Activated naive CD4-positive, alpha-beta T cell treated with anti-CD3 and anti-CD28 coated beads for 36 hours (primary cell): ENCODE data around the gene COX4I2. TPM values are rescaled to one million over a fixed set of nuclear protein-coding genes. Genes with fewer than 3 reads are reported as not detected.
"Not testable (repeated sequence)": the region's sequence is repeated elsewhere in the genome, so short reads cannot be mapped to it uniquely, and the experiment has no call there.

ENCODE experiments used
- CTCF ChIA-PET: fragments of 350-600 bp; sonication (Branson Sonifier 250); formaldehyde crosslinking; loops from one replicate; lab custom pipeline; 2021; ENCODE audit warnings: antibody characterized with exemption; lab: Charles Lee
- DNase-seq: peaks from one replicate; pipeline ENCODE4 v3.0.0-alpha.2; 2020
- H3K27ac Mint-ChIP-seq: one replicate; pipeline ENCODE4 v1.8.0; 2021; ENCODE audit warnings: mild to moderate bottlenecking, mixed read lengths
- H3K27me3 Mint-ChIP-seq: one replicate; pipeline ENCODE4 v1.8.0; 2021; ENCODE audit warnings: low read depth, mixed read lengths
- H3K36me3 Mint-ChIP-seq: one replicate; pipeline ENCODE4 v1.8.0; 2021; ENCODE audit warnings: low read depth, mixed read lengths
- H3K4me1 Mint-ChIP-seq: one replicate; pipeline ENCODE4 v1.8.0; 2021; ENCODE audit warnings: low read depth, mixed read lengths
- H3K4me3 Mint-ChIP-seq: one replicate; pipeline ENCODE4 v1.8.0; 2021; ENCODE audit warnings: mild to moderate bottlenecking, moderate library complexity, mixed read lengths
- H3K9me3 Mint-ChIP-seq: one replicate; pipeline ENCODE4 v1.8.0; 2021; ENCODE audit warnings: mixed read lengths
- intact Hi-C: fragments of 100-400 bp; cut with micrococcal nuclease; formaldehyde crosslinking; loops from one replicate; pipeline ENCODE4 v1.15.1; 2023
- total RNA-seq, 2 experiments: library from RNA; stranded (reverse); gene quantifications; one replicate each; pipeline ENCODE4 v1.2.3, GENCODE V29; 2021

The COX4I2 gene
- total RNA-seq, 2 experiments from 2014 or later, result not detected

DNA sequence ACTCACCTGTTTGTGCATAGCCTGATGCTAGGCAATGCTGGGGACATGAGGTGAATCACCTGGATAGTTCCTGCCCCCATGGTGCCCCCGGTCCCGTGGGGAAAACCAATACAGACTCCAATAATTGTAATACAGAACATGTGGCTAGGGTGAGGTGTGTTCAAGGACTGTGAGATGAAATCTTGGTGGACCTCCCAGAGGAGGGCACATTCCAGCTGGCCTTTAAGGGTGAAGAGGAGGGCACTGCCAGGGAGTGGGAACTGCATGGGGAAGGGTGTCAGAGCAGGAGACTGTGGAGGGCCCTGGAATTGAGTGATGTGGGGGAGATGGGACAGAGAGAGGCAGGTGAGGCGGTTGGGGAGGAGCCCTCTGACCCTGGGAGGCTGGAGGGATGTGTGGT, 2.5 kb downstream of the COX4I2 start:
- Mint-ChIP-seq H3K27me3 (no peaks in the 10 kb centered on the region), H3K27ac (no peak overlapping the region), H3K36me3 (no peaks in the 10 kb centered on the region), H3K4me1 (peaks cover 4% of the 10 kb centered on the region), H3K4me3 (no peak overlapping the region), H3K9me3 (no peaks in the 10 kb centered on the region)
- DNase-seq, result no peak
- CTCF ChIA-PET, result interaction anchor here (0.6 to 1.7 kb wide), 4 partner anchors 10 to 83 kb away, joined by 3 to 4 read pairs (median 4); no protein-coding TSS in a partner anchor
- intact Hi-C loops, result no loop called here

- no peak for DNase-seq
- H3K4me1 Mint-ChIP-seq, result peaks cover 4% of the 10 kb centered on the region
- no peak overlapping the region for H3K4me3 Mint-ChIP-seq
- intact Hi-C loops, result no loop called here
- H3K36me3 Mint-ChIP-seq, result no peaks in the 10 kb centered on the region
- H3K9me3 Mint-ChIP-seq, result no peaks in the 10 kb centered on the region
- no peak overlapping the region for H3K27ac Mint-ChIP-seq
- H3K27me3 Mint-ChIP-seq, result no peaks in the 10 kb centered on the region
- CTCF ChIA-PET, result interaction anchor here (0.6 to 1.7 kb wide), 9 partner anchors 9 to 88 kb away, joined by 3 to 6 read pairs (median 3); no protein-coding TSS in a partner anchor
These were observed 3.7 kb downstream of the COX4I2 start for GRCh38 chr20:31641391-31641790.

- H3K4me1 Mint-ChIP-seq, result peaks cover 4% of the 10 kb centered on the region
- intact Hi-C loops, result no loop called here
- no peaks in the 10 kb centered on the region for H3K9me3 Mint-ChIP-seq
- CTCF ChIA-PET, result interaction anchor here (0.5 to 2.7 kb wide), 3 partner anchors 8 to 275 kb away, joined by 6 to 19 read pairs (median 6); no protein-coding TSS in a partner anchor
- H3K27me3 Mint-ChIP-seq, result no peaks in the 10 kb centered on the region
- no peak overlapping the region for H3K27ac Mint-ChIP-seq
- no peak overlapping the region for H3K4me3 Mint-ChIP-seq
- DNase-seq, result no peak
- H3K36me3 Mint-ChIP-seq, result no peaks in the 10 kb centered on the region
These were observed 5.1 kb downstream of the COX4I2 start for GRCh38 chr20:31642837-31643236.

- Mint-ChIP-seq H3K27me3 (no peaks in the 10 kb centered on the region), H3K36me3 (no peaks in the 10 kb centered on the region), H3K27ac (no peak overlapping the region), H3K4me1 (peaks cover 4% of the 10 kb centered on the region), H3K9me3 (no peaks in the 10 kb centered on the region), H3K4me3 (no peak overlapping the region)
- CTCF ChIA-PET, result interaction anchor here (2.3 to 2.7 kb wide), 2 partner anchors 9 to 18 kb away, joined by 7 to 19 read pairs; no protein-coding TSS in a partner anchor
- no peak for DNase-seq
- intact Hi-C loops, result no loop called here
These were observed 5.8 kb downstream of the COX4I2 start for GRCh38 chr20:31643522-31643921.

DNA sequence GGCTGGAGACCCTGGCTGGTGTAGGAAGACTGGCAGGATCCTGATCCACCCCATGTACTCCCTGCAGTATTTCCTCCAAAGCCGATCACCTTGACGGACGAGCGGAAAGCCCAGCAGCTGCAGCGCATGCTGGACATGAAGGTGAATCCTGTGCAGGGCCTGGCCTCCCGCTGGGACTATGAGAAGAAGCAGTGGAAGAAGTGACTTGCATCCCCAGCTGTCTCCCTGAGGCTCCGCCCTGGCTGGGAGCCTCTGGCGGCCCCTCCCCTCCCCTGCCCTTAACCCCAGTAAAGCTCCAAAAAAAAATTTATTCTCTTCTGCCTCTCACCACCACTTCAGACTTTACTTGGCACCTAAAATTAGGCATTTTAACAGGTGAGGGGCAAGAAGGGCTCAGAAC, 7.0 kb downstream of the COX4I2 start:
- Mint-ChIP-seq H3K27me3 (no peaks in the 10 kb centered on the region), H3K9me3 (no peaks in the 10 kb centered on the region), H3K27ac (no peak overlapping the region), H3K4me1 (peaks cover 4% of the 10 kb centered on the region), H3K36me3 (no peaks in the 10 kb centered on the region), H3K4me3 (no peak overlapping the region)
- CTCF ChIA-PET, result interaction anchor here (0.8 to 2.7 kb wide), 4 partner anchors 10 to 83 kb away, joined by 3 to 19 read pairs (median 6); no protein-coding TSS in a partner anchor
- no peak for DNase-seq
- intact Hi-C loops, result no loop called here

- H3K9me3 Mint-ChIP-seq, H3K27ac Mint-ChIP-seq, DNase-seq, H3K27me3 Mint-ChIP-seq, intact Hi-C loops, H3K4me3 Mint-ChIP-seq, H3K36me3 Mint-ChIP-seq, H3K4me1 Mint-ChIP-seq: not testable (repeated sequence)
- CTCF ChIA-PET, result interaction anchor here (1.3 to 3.2 kb wide), 3 partner anchors 14 to 36 kb away, joined by 5 to 19 read pairs (median 8); no protein-coding TSS in a partner anchor
These were observed 10.4 kb downstream of the COX4I2 start for GRCh38 chr20:31648104-31648503.

DNA sequence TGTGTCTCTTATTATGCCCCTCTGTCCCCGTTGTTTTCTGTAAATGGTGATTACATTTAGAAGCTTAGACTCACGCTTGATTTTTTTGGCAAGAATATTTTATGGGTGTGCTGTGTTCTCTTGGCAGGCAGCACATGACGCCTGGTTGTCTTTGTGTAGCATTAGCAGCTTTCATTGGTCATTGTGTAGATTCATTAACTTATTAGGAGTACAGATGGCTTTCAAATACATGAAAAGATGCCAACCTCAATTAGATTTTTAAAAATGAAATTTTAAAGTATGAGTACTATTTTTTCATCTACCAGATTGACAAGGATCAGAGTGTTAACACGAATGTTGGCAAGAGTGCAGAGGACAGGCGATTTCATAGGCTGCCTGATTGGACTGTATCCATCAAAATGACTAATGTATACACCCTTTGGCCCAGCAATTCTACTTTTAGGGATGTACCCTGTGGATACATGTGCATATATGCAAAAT, 15.2 kb downstream of the COX4I2 start:
- Mint-ChIP-seq H3K27ac (no peak overlapping the region), H3K27me3 (no peaks in the 10 kb centered on the region), H3K36me3 (no peaks in the 10 kb centered on the region), H3K9me3 (no peaks in the 10 kb centered on the region), H3K4me1 (peaks cover 2% of the 10 kb centered on the region), H3K4me3 (no peak overlapping the region)
- DNase-seq, result no peak
- intact Hi-C loops, result no loop called here
- CTCF ChIA-PET, result interaction anchor here (0.6 kb wide), 1 partner anchor 20 kb away, joined by 4 read pairs; no protein-coding TSS in a partner anchor

DNA sequence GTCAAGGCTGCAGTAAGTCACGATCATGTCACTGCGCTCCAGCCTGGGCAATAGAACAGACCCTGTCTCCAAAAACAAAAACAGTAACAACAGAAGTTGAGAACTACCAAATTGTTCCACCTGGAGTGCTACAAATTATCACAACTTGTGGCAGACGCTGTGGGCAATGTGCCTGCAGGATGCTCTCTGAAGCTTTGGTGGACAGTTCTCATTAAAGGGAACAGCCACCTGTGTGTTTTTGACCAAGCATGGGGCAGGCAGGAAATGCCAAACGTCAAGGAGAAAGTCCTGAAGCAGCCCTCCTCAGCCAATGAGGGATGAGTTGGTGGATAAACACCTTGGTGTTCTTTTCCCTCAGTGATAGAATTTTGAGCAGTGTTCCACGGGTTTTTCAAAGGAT, 15.8 kb downstream of the COX4I2 start:
- no peaks in the 10 kb centered on the region for H3K9me3 Mint-ChIP-seq
- intact Hi-C loops, result no loop called here
- no peaks in the 10 kb centered on the region for H3K36me3 Mint-ChIP-seq
- no peak for DNase-seq
- no peak overlapping the region for H3K27ac Mint-ChIP-seq
- peaks cover 2% of the 10 kb centered on the region for H3K4me1 Mint-ChIP-seq
- H3K4me3 Mint-ChIP-seq, result no peak overlapping the region
- H3K27me3 Mint-ChIP-seq, result no peaks in the 10 kb centered on the region
- CTCF ChIA-PET, result no interaction called here

- intact Hi-C loops, result no loop called here
- peaks cover 2% of the 10 kb centered on the region for H3K4me1 Mint-ChIP-seq
- H3K9me3 Mint-ChIP-seq, result no peaks in the 10 kb centered on the region
- H3K4me3 Mint-ChIP-seq, result no peak overlapping the region
- no peaks in the 10 kb centered on the region for H3K36me3 Mint-ChIP-seq
- H3K27me3 Mint-ChIP-seq, result no peaks in the 10 kb centered on the region
- H3K27ac Mint-ChIP-seq, result no peak overlapping the region
- no peak for DNase-seq
- CTCF ChIA-PET, result interaction anchor here (0.6 to 1.6 kb wide), 3 partner anchors 20 to 41 kb away, joined by 3 read pairs; no protein-coding TSS in a partner anchor
These were observed 16.8 kb downstream of the COX4I2 start for GRCh38 chr20:31654534-31654933.

GRCh38 chr20:31661625-31662371, 24.1 kb downstream of the COX4I2 start:
- peak; percentile 84 for DNase-seq
- Mint-ChIP-seq H3K36me3 (peaks cover 24% of the 10 kb centered on the region), H3K4me1 (peaks cover 49% of the 10 kb centered on the region), H3K4me3 (peak overlapping the region; percentile 72), H3K27me3 (no peaks in the 10 kb centered on the region), H3K27ac (peak overlapping the region; percentile 86), H3K9me3 (no peaks in the 10 kb centered on the region)
- CTCF ChIA-PET, result interaction anchor here (0.7 to 10.3 kb wide), 28 partner anchors 9 to 120 kb away, joined by 3 to 339 read pairs (median 6); partner anchors contain the start of gene BCL2L1
- intact Hi-C loops, result loop anchor here (1.0 kb wide), 3 partner anchors 14 to 62 kb away; no protein-coding TSS in a partner anchor

GRCh38 chr20:31662372-31662854, 24.7 kb downstream of the COX4I2 start:
- intact Hi-C loops, result loop anchor here (1.0 kb wide), 2 partner anchors 13 to 37 kb away; no protein-coding TSS in a partner anchor
- CTCF ChIA-PET, result interaction anchor here (0.6 to 10.3 kb wide), 22 partner anchors 8 to 220 kb away, joined by 3 to 339 read pairs (median 9); partner anchors contain the start of gene BCL2L1
- H3K9me3 Mint-ChIP-seq, result no peaks in the 10 kb centered on the region
- H3K4me3 Mint-ChIP-seq, result peak overlapping the region; percentile 72
- H3K27ac Mint-ChIP-seq, result peak overlapping the region; percentile 86
- no peaks in the 10 kb centered on the region for H3K27me3 Mint-ChIP-seq
- peaks cover 54% of the 10 kb centered on the region for H3K4me1 Mint-ChIP-seq
- no peak for DNase-seq
- H3K36me3 Mint-ChIP-seq, result peaks cover 26% of the 10 kb centered on the region

- Mint-ChIP-seq H3K4me3 (no peak overlapping the region), H3K9me3 (no peaks in the 10 kb centered on the region), H3K4me1 (peaks cover 62% of the 10 kb centered on the region), H3K27ac (peak overlapping the region; percentile 78), H3K36me3 (peaks cover 34% of the 10 kb centered on the region), H3K27me3 (no peaks in the 10 kb centered on the region)
- CTCF ChIA-PET, result interaction anchor here (0.8 to 10.3 kb wide), 6 partner anchors 11 to 55 kb away, joined by 3 to 339 read pairs (median 10); partner anchors contain the start of gene BCL2L1
- DNase-seq, result no peak
- intact Hi-C loops, result no loop called here
These were observed 25.8 kb downstream of the COX4I2 start for GRCh38 chr20:31663524-31663837.
